Measurements from ENCODE around the gene ANKHD1.

DNA sequence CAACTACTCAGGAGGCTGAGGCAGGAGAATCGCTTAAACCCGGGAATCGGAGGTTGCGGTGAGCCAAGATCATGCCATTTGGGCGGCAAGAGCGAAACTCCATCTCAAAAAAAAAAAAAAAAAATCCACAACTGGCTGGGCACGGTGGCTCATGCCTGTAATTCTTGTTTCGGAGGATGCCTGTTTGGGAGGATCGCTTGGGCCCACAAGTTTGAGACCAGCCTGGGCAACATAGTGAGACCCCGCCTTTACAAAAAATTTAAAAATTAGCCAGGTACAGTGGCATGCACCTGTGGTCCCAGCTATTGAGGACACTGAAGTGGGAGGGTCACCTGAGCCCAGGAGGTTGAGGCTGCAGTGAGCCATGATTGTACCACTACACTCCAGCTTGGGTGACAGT is 144.0 kb downstream of the ANKHD1 start:
- no peak for TF ChIP-seq ESRRA (IDR thresholded peaks at IDR 0.05; ENCODE audit: borderline replicate concordance, low read depth)
- no peak for TF ChIP-seq CBX1 (IDR thresholded peaks at IDR 0.05; ENCODE audit: low read depth)
- TF ChIP-seq, protein P1, sequence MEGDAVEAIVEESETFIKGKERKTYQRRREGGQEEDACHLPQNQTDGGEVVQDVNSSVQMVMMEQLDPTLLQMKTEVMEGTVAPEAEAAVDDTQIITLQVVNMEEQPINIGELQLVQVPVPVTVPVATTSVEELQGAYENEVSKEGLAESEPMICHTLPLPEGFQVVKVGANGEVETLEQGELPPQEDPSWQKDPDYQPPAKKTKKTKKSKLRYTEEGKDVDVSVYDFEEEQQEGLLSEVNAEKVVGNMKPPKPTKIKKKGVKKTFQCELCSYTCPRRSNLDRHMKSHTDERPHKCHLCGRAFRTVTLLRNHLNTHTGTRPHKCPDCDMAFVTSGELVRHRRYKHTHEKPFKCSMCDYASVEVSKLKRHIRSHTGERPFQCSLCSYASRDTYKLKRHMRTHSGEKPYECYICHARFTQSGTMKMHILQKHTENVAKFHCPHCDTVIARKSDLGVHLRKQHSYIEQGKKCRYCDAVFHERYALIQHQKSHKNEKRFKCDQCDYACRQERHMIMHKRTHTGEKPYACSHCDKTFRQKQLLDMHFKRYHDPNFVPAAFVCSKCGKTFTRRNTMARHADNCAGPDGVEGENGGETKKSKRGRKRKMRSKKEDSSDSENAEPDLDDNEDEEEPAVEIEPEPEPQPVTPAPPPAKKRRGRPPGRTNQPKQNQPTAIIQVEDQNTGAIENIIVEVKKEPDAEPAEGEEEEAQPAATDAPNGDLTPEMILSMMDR (IDR thresholded peaks at IDR 0.05 in 2 of 3, conservative IDR thresholded peaks at IDR 0.05 in 1 of 3; ENCODE audit: insufficient read depth in 2 of 3, low read depth in 1 of 3, low read length in 3 of 3): no peak
- TF ChIP-seq ZNF347 (CRISPR knock-in tag; IDR thresholded peaks at IDR 0.05; ENCODE audit: low read depth): no peak
- no peak for TF ChIP-seq BRCA1 (IDR thresholded peaks at IDR 0.05)
- TF ChIP-seq BRCA1 (CRISPR knock-in tag; IDR thresholded peaks at IDR 0.05): no peak
- no peak for TF ChIP-seq GTF2F1 (IDR thresholded peaks at IDR 0.05; ENCODE audit: low read depth, low read length)
- TF ChIP-seq POLR2A (conservative IDR thresholded peaks at IDR 0.05): no peak
